ENCODE results near the gene EBP. TPM values are rescaled to one million over a fixed set of nuclear protein-coding genes. Genes with fewer than 3 reads are reported as not detected.

EBP gene
- polyA plus RNA-seq, 1 donor (not counting 4 experiments of a cell fraction or from before 2014, with no cell fraction given), result 194 TPM

DNA sequence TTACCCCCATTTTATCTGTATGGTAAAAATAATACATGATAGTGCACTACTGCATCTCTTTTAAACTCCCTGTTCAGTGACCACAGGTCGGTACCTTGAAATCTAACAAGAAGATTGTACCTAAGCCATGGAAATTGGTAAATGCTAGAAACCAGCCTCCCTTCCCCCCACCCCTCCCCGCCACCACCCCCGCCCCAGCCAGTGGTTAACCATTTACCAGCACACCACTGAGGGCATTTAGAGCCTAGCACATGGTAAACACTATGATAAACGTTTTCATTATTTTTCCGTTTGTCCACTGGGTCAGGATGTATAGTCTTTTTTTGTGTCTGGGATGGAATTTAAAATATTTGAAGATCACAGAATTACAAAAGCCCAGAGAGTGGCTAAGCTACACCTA, 46.3 kb upstream of the EBP start:
- H3K9me1 ChIP-seq (ENCODE audit: control insufficient read depth, extremely low read depth, insufficient read depth, low read length), result no peaks in the 10 kb centered on the region
- H2AFZ ChIP-seq (ENCODE audit: control insufficient read depth, low read length), result no peak overlapping the region
- H3K4me3 ChIP-seq (ENCODE audit: control insufficient read depth in 2 of 3, extremely low read depth in 1 of 3, insufficient read depth in 2 of 3, low read depth in 1 of 3, low read length in 3 of 3), result peak overlapping the region; percentile 64 to 75 (median 66)
- peaks cover 35% of the 10 kb centered on the region for H3K79me2 ChIP-seq (ENCODE audit: control insufficient read depth, insufficient read depth, low read length)
- peak overlapping the region; percentile 73 for H3K27ac ChIP-seq (ENCODE audit: control insufficient read depth, insufficient read depth, low read length)
- H3K36me3 ChIP-seq (ENCODE audit: control insufficient read depth in 2 of 2, extremely low read depth in 1 of 2, insufficient read depth in 2 of 2, low read length in 2 of 2), result peaks cover 3% of the 10 kb centered on the region in 2 experiments
- peak overlapping the region; percentile 70 for H3K4me2 ChIP-seq (ENCODE audit: control insufficient read depth, extremely low read depth, insufficient read depth, low read depth, low read length)
- dilution Hi-C loops (cut with MboI; ENCODE audit: extremely low pct_ligation_motif_present, low sequenced_read_pairs), result no loop called here
- peak overlapping the region; percentile 92 for H3K9ac ChIP-seq (ENCODE audit: control insufficient read depth, extremely low read depth, insufficient read depth, low read length)
- FAIRE-seq (no peak), DNase-seq (ENCODE audit: low read depth, low spot score) (no peak)
- H4K20me1 ChIP-seq (ENCODE audit: control insufficient read depth, extremely low read depth, insufficient read depth, low read length), result no peaks in the 10 kb centered on the region
- no peak for TF ChIP-seq EZH2 (IDR thresholded peaks at IDR 0.05; ENCODE audit: low read length)
- TF ChIP-seq, protein P1, sequence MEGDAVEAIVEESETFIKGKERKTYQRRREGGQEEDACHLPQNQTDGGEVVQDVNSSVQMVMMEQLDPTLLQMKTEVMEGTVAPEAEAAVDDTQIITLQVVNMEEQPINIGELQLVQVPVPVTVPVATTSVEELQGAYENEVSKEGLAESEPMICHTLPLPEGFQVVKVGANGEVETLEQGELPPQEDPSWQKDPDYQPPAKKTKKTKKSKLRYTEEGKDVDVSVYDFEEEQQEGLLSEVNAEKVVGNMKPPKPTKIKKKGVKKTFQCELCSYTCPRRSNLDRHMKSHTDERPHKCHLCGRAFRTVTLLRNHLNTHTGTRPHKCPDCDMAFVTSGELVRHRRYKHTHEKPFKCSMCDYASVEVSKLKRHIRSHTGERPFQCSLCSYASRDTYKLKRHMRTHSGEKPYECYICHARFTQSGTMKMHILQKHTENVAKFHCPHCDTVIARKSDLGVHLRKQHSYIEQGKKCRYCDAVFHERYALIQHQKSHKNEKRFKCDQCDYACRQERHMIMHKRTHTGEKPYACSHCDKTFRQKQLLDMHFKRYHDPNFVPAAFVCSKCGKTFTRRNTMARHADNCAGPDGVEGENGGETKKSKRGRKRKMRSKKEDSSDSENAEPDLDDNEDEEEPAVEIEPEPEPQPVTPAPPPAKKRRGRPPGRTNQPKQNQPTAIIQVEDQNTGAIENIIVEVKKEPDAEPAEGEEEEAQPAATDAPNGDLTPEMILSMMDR (optimal IDR thresholded peaks at IDR 0.05 in 1 of 3, IDR thresholded peaks at IDR 0.05 in 1 of 3, conservative IDR thresholded peaks at IDR 0.05 in 1 of 3; ENCODE audit: extremely low read depth in 1 of 3, insufficient read depth in 2 of 3, low read length in 3 of 3), result no peak
- peaks cover 17% of the 10 kb centered on the region for H3K4me1 ChIP-seq (ENCODE audit: control insufficient read depth, extremely low read depth, insufficient read depth, low read length)
- H3K27me3 ChIP-seq (ENCODE audit: control insufficient read depth, extremely low read depth, insufficient read depth, low read length), result no peaks in the 10 kb centered on the region
- H3K9me3 ChIP-seq (ENCODE audit: control insufficient read depth, low read depth, low read length), result no peaks in the 10 kb centered on the region

DNA sequence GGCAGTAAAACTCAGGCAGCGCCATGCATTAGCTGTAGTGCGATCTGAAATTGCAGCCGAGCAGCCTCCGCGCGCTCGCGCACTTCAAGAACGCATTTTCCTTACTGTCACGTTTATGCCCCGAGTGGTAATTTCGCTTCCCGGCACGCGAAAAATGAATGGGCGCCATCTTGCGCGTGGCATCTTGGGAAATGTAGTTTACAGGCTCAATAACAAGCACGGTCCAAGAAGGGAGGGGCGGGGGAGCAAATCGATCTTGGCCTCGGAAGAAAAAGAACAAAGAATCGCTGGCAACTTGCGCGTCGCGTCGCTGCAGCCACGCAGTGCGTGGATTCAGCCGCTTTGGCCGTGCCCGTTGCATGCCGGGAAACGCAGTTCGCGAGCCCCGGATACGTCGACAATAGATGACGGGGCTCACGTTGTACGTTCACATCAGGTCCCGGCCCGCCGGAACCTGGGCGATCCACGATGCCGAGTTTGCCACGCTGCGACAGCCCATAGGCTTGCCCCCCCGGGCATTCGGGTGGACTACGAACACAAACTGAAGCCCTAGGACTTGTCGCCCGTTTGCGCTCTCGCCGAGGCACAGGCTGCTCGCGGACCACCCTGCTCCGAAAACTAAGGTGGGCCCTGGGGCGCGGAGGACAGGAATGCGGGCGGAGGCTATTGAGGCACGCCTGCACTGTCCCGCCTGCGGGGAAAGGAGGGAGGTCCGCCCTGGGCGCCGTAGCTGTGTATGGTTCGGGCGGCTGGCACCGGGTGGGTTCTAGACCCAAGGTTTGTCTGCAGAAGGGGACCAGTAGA, 45.6 kb upstream of the EBP start, which contains the start of gene FTSJ1:
Gene FTSJ1, plus strand, starts transcription at position 426 of the 804 bp plus-strand sequence. CDS start 1,849 bp downstream, outside the sequence.
- Histone ChIP-seq H3K79me2 (ENCODE audit: control insufficient read depth, insufficient read depth, low read length) (peaks cover 35% of the 10 kb centered on the region), H3K4me2 (ENCODE audit: control insufficient read depth, extremely low read depth, insufficient read depth, low read depth, low read length) (peak within 1 kb of the TSS; percentile 76), H3K36me3 (ENCODE audit: control insufficient read depth in 2 of 2, extremely low read depth in 1 of 2, insufficient read depth in 2 of 2, low read length in 2 of 2) (peaks cover 3 to 5% of the 10 kb centered on the region in 2 experiments), H3K9ac (ENCODE audit: control insufficient read depth, extremely low read depth, insufficient read depth, low read length) (peak within 1 kb of the TSS; percentile 92), H3K9me1 (ENCODE audit: control insufficient read depth, extremely low read depth, insufficient read depth, low read length) (no peaks in the 10 kb centered on the region), H3K27me3 (ENCODE audit: control insufficient read depth, extremely low read depth, insufficient read depth, low read length) (no peaks in the 10 kb centered on the region), H3K27ac (ENCODE audit: control insufficient read depth, insufficient read depth, low read length) (peak within 1 kb of the TSS; percentile 73), H3K9me3 (ENCODE audit: control insufficient read depth, low read depth, low read length) (no peaks in the 10 kb centered on the region), H2AFZ (ENCODE audit: control insufficient read depth, low read length) (peak within 1 kb of the TSS; percentile 26), H4K20me1 (ENCODE audit: control insufficient read depth, extremely low read depth, insufficient read depth, low read length) (no peaks in the 10 kb centered on the region), H3K4me1 (ENCODE audit: control insufficient read depth, extremely low read depth, insufficient read depth, low read length) (peaks cover 17% of the 10 kb centered on the region), H3K4me3 (ENCODE audit: control insufficient read depth in 2 of 3, extremely low read depth in 1 of 3, insufficient read depth in 2 of 3, low read depth in 1 of 3, low read length in 3 of 3) (peak within 1 kb of the TSS; percentile 64 to 75 (median 66))
- TF ChIP-seq EZH2 (IDR thresholded peaks at IDR 0.05; ENCODE audit: low read length), result no peak
- dilution Hi-C loops (cut with MboI; ENCODE audit: extremely low pct_ligation_motif_present, low sequenced_read_pairs), result no loop called here
- DNase-seq (ENCODE audit: low read depth, low spot score), result no peak
- FAIRE-seq, result peak; percentile 60
